ENCODE measurements around the gene NYAP2. TPM values are rescaled to one million over a fixed set of nuclear protein-coding genes. Genes with fewer than 3 reads are reported as not detected.

NYAP2 gene
- total RNA-seq, 2 donors from 2014 or later: 0.05 to 0.12 TPM

- DNase-seq: no peak
- TF ChIP-seq, protein P1, sequence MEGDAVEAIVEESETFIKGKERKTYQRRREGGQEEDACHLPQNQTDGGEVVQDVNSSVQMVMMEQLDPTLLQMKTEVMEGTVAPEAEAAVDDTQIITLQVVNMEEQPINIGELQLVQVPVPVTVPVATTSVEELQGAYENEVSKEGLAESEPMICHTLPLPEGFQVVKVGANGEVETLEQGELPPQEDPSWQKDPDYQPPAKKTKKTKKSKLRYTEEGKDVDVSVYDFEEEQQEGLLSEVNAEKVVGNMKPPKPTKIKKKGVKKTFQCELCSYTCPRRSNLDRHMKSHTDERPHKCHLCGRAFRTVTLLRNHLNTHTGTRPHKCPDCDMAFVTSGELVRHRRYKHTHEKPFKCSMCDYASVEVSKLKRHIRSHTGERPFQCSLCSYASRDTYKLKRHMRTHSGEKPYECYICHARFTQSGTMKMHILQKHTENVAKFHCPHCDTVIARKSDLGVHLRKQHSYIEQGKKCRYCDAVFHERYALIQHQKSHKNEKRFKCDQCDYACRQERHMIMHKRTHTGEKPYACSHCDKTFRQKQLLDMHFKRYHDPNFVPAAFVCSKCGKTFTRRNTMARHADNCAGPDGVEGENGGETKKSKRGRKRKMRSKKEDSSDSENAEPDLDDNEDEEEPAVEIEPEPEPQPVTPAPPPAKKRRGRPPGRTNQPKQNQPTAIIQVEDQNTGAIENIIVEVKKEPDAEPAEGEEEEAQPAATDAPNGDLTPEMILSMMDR (IDR thresholded peaks at IDR 0.05): no peak
- no peak overlapping the region for H3K27ac ChIP-seq
- H3K9ac ChIP-seq (ENCODE audit: low read depth in 2 of 2, low read length in 2 of 2): no peak overlapping the region
- H3K9me3 ChIP-seq: no peaks in the 10 kb centered on the region
- H3K36me3 ChIP-seq: no peaks in the 10 kb centered on the region
- H3K27me3 ChIP-seq: no peaks in the 10 kb centered on the region
- H3K4me1 ChIP-seq: no peaks in the 10 kb centered on the region
- intact Hi-C loops (cut with DNase I): no loop called here
- H3K4me3 ChIP-seq: no peak overlapping the region
Observed at GRCh38 chr2:225574582-225575138, 175.2 kb downstream of the NYAP2 start.

DNA sequence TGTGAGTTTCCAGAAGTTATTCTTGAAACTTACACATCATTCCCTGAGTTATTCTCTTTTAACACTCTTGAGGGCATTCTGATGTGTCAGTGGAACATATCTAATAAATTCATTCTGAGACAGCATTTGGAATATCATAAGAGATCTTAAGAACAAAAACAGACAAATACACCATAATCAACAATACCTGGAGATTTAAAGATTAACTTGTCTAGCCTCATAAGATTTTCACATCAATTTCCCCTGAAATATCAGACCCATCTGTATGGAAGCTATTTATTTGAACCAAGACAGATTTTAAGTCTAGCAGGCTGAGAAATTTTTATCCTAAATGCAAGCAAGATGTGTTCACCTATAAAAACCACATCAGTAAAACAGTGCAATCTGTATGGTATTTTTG is 181.6 kb downstream of the NYAP2 start:
- no peak for DNase-seq
- no peaks in the 10 kb centered on the region for H3K27me3 ChIP-seq

DNA sequence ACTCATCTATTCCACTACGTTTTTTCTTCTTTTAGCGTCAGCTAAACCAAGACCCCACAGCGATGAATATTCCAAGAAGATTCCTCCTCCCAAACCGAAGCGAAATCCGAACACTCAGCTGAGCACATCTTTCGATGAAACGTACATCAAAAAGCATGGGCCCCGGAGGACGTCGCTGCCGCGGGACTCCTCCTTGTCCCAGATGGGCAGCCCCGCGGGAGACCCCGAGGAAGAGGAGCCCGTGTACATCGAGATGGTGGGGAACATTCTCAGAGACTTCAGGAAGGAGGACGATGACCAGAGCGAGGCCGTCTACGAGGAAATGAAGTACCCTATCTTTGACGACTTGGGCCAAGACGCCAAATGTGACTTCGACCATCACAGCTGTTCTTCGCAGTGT is 182.4 kb downstream of the NYAP2 start:
- Histone ChIP-seq H3K9ac (ENCODE audit: low read depth in 2 of 2, low read length in 2 of 2) (no peak overlapping the region), H3K4me1 (no peaks in the 10 kb centered on the region), H3K4me3 (no peak overlapping the region), H3K9me3 (no peaks in the 10 kb centered on the region), H3K36me3 (no peaks in the 10 kb centered on the region), H3K27me3 (no peaks in the 10 kb centered on the region), H3K27ac (no peak overlapping the region)
- TF ChIP-seq, protein P1 (IDR thresholded peaks at IDR 0.05): no peak
- intact Hi-C loops (cut with DNase I): no loop called here
- DNase-seq: no peak

More for the DNA sequence above, 181.6 kb downstream of the NYAP2 start:
- H3K9me3 ChIP-seq: no peaks in the 10 kb centered on the region
- no peak overlapping the region for H3K4me3 ChIP-seq
- no peak overlapping the region for H3K27ac ChIP-seq
- no peak overlapping the region for H3K9ac ChIP-seq (ENCODE audit: low read depth in 2 of 2, low read length in 2 of 2)
- H3K36me3 ChIP-seq: no peaks in the 10 kb centered on the region
- intact Hi-C loops (cut with DNase I): no loop called here
- no peaks in the 10 kb centered on the region for H3K4me1 ChIP-seq
- TF ChIP-seq, protein P1 (IDR thresholded peaks at IDR 0.05): no peak

DNA sequence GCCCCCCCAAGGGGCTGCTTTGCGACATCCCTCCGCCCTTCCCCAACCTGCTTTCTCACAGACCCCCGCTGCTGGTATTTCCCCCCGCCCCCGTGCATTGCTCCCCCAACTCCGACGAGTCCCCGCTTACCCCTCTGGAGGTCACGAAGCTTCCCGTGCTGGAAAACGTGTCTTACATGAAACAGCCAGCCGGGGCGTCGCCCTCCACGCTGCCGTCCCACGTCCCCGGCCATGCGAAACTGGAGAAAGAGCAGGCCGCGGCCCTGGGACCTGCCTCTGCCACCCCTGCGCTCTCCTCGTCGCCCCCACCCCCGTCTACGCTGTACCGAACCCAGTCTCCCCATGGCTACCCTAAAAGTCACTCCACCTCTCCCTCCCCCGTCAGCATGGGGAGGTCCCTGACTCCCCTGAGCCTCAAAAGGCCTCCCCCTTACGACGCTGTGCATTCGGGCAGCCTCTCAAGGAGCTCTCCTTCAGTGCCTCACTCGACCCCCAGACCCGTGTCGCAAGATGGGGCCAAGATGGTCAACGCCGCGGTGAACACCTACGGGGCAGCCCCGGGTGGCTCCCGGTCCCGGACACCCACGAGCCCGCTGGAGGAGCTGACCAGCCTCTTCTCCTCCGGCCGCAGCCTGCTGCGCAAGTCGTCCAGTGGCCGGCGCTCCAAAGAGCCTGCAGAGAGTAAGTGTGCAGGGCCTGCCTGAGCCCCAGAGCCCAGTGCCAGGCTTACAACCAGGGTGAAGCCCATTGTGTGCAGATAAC is 183.0 kb downstream of the NYAP2 start:
- Histone ChIP-seq H3K9ac (ENCODE audit: low read depth in 2 of 2, low read length in 2 of 2) (no peak overlapping the region), H3K9me3 (no peaks in the 10 kb centered on the region), H3K4me3 (no peak overlapping the region), H3K27me3 (no peaks in the 10 kb centered on the region), H3K36me3 (no peaks in the 10 kb centered on the region), H3K4me1 (no peaks in the 10 kb centered on the region), H3K27ac (no peak overlapping the region)
- intact Hi-C loops (cut with DNase I): no loop called here
- no peak for DNase-seq
- TF ChIP-seq, protein P1 (IDR thresholded peaks at IDR 0.05): no peak

DNA sequence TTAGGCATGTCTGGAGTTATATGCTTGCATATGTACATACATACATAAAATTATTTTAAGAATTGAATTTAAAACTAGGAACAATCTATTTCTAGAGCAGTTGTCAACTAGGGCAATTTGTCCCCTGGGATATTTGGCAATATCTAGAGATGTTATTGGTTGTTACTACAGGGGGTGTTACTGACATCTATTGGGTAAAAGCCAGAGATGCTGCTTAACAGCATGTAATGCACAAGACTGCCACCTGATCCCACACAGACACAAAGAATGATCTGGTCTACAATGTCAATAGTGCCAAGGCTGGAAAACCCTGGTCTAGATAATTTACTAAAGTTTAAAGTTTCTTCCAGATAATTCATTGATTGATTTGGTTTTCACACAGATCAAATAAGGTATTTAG is 185.3 kb downstream of the NYAP2 start:
- no peak overlapping the region for H3K4me3 ChIP-seq
- no peaks in the 10 kb centered on the region for H3K9me3 ChIP-seq
- H3K36me3 ChIP-seq: no peaks in the 10 kb centered on the region
- no peak overlapping the region for H3K9ac ChIP-seq (ENCODE audit: low read depth in 2 of 2, low read length in 2 of 2)
- TF ChIP-seq, protein P1 (IDR thresholded peaks at IDR 0.05): no peak
- H3K27ac ChIP-seq: no peak overlapping the region
- no peaks in the 10 kb centered on the region for H3K4me1 ChIP-seq
- intact Hi-C loops (cut with DNase I): no loop called here
- no peaks in the 10 kb centered on the region for H3K27me3 ChIP-seq
- DNase-seq: no peak
